ENCODE data around the gene EMC10.

The EMC10 gene

DNA sequence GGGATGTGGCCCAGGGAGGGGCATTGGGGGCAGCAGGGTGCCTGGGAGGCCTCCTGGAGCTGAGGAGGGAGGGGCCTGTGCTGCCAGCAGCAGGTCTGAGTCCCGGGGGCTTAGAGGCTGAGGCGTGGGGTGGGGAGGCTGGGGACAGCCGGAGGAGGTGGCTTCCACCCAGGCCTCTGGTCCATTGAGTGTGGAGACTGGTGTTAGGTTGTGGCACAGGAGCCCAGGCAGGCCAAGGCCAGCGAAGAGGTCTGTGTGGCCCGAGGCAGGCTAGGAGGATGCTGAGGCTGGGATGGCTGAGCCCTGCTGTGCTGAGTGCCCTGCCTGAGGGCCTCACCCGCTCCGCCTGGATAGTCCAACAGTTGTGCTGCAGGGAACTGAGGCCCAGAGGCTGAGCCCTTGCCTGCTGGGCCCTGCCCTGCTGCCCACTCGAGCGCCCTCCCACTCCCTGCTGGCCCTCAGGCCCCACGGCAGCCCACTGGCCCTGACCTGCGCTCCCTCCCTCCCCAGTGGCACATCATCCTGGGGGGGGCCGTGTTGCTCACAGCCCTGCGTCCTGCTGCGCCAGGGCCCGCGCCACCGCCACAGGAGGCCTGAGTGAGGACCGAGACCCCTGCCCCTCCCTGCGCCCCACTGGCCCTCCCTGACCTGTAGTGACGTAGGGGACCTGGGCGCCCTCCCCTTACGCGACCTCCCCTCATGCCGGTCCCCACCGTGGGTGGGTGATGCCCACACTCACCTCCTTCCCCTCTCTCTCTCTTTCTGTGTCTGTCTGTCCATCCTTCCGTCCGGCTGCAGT, 5.2 kb downstream of the EMC10 start:
- Histone ChIP-seq H3K4me3 (ENCODE audit: low read depth in 1 of 2, low read length in 2 of 2) (no peak overlapping the region), H3K36me3 (ENCODE audit: control insufficient read depth in 1 of 2, insufficient read depth in 2 of 2, low read length in 2 of 2) (peaks cover 0 to 53% of the 10 kb centered on the region in 2 donors), H3K27me3 (ENCODE audit: low read depth, low read length) (no peaks in the 10 kb centered on the region), H3K27ac (ENCODE audit: low read length) (no peak overlapping the region), H3K9me3 (ENCODE audit: control insufficient read depth in 1 of 2, low read length in 2 of 2) (no peaks in the 10 kb centered on the region), H3K4me1 (ENCODE audit: control insufficient read depth in 1 of 2, insufficient read depth in 2 of 2, low read length in 2 of 2) (peaks cover 4 to 13% of the 10 kb centered on the region in 2 donors)

DNA sequence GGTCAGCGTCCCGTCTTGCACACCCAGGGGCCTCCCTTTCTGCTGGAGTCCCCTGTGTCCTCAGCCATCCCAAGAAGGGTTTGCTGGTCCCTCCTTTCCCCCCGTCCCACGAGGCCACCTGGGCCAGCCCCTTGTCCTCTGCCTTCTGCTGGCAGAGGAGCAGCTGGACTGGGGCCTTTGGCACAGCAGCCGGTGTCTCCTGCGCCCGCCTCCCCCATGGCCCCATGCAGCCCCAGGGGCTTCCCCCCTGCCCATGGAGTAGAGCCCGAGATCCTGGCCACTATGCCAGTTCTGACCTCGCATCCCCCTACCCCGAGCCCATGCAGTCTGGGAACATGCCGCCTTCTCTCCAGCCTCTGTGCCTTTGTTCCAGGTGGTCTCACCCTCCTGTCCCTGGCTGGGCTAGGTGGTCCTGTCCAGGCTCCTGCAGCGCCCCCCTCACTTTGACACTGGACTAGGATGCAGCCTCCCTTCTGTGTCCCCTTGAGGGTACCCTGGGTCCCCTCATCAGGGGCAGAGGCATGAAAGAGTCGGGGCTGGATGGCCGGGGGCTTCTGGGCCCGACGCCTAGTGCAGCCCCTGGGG, 6.1 kb downstream of the EMC10 start:
- peaks cover 0 to 53% of the 10 kb centered on the region in 2 donors for H3K36me3 ChIP-seq (ENCODE audit: control insufficient read depth in 1 of 2, insufficient read depth in 2 of 2, low read length in 2 of 2)

DNA sequence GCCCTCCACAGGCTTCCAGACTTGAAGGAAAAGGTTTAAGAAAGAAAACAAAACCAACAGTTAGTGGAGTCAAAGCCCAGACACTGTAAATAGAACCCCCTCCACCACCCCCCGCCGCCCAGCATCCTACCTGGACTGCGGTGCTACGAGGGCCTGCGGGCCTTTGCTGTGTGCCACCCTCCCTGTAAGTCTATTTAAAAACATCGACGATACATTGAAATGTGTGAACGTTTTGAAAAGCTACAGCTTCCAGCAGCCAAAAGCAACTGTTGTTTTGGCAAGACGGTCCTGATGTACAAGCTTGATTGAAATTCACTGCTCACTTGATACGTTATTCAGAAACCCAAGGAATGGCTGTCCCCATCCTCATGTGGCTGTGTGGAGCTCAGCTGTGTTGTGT, 6.6 kb downstream of the EMC10 start:
- Histone ChIP-seq H3K9me3 (ENCODE audit: control insufficient read depth in 1 of 2, low read length in 2 of 2) (no peaks in the 10 kb centered on the region), H3K36me3 (ENCODE audit: control insufficient read depth in 1 of 2, insufficient read depth in 2 of 2, low read length in 2 of 2) (peaks cover 0 to 53% of the 10 kb centered on the region in 2 donors), H3K4me1 (ENCODE audit: control insufficient read depth in 1 of 2, insufficient read depth in 2 of 2, low read length in 2 of 2) (peaks cover 0 to under 1% of the 10 kb centered on the region in 2 donors), H3K27ac (ENCODE audit: low read length) (no peak overlapping the region), H3K27me3 (ENCODE audit: low read depth, low read length) (no peaks in the 10 kb centered on the region), H3K4me3 (ENCODE audit: low read depth in 1 of 2, low read length in 2 of 2) (no peak overlapping the region)

More for the DNA sequence above, 6.1 kb downstream of the EMC10 start:
- Histone ChIP-seq H3K4me3 (ENCODE audit: low read depth in 1 of 2, low read length in 2 of 2) (no peak overlapping the region), H3K9me3 (ENCODE audit: control insufficient read depth in 1 of 2, low read length in 2 of 2) (no peaks in the 10 kb centered on the region), H3K4me1 (ENCODE audit: control insufficient read depth in 1 of 2, insufficient read depth in 2 of 2, low read length in 2 of 2) (peaks cover 4 to 6% of the 10 kb centered on the region in 2 donors), H3K27ac (ENCODE audit: low read length) (no peak overlapping the region), H3K27me3 (ENCODE audit: low read depth, low read length) (no peaks in the 10 kb centered on the region)

DNA sequence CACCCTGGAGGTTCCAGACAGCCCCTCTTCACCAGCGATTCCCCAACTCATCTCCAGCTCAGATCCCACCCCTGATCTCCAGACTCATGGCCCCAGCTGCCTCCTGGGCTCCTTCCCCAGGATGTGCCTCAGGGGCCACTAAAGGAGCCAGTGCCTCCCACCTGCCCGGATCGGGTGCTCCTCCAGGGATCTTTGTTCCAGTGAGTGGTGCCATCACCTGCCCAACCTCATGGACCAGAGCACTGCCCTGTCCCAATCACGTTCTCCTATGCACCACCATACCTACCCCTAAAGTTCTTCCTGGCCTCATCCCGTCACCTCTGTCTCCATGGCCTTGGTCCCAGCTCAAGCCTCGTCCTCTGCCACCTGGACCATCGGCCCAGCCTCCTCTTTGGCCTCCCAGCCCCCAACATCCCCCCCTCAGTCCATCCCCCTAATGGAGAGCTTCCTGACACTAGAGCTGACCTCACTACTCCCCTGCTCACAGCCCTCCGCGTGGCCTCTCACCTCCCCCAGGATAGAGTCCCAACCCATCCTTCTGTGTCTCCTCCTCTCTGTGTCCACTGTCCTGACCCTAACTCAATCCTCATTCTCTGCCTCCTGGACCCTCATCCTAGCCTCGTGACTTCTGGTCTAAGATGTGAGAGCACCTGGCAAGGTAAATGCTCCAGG, 9.1 kb downstream of the EMC10 start:
- Histone ChIP-seq H3K27me3 (ENCODE audit: low read depth, low read length) (no peaks in the 10 kb centered on the region), H3K4me1 (ENCODE audit: control insufficient read depth in 1 of 2, insufficient read depth in 2 of 2, low read length in 2 of 2) (no peaks in the 10 kb centered on the region), H3K36me3 (ENCODE audit: control insufficient read depth in 1 of 2, insufficient read depth in 2 of 2, low read length in 2 of 2) (peaks cover 0 to 39% of the 10 kb centered on the region in 2 donors), H3K27ac (ENCODE audit: low read length) (no peak overlapping the region), H3K9me3 (ENCODE audit: control insufficient read depth in 1 of 2, low read length in 2 of 2) (no peaks in the 10 kb centered on the region), H3K4me3 (ENCODE audit: low read depth in 1 of 2, low read length in 2 of 2) (no peak overlapping the region)

DNA sequence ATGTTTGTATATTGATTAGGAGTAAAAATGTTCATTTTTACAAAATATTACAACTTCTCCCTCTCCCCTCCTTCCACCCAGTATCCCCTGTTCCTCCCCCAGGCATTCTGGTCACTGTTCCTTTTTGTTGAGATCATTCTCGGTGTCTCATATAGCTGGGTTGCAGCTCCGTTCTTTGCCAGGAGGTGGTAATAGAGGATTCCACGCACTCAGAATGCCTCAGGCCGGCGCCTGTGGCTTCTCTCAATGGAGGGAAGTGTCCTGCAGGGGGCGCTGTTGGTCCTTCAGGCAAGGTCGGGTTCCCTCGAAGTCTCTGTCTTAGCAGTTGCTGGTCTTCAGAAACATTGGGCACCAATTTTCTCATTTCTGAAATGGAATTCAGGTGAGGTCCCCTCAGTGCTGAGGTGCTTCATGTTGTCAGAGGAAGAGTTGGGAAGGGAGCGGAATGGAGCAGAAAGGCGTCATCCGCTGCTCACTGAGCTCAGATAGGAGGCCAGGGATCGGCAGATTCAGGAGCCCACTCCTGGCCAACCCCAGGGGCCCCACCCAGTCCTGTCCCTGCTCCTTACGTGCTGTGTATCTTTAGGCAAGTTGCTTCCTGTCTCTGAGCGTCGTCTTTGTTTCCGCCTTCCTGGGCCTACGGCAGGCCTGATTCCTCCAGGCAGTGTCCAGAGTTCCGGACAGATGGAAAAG, 10.7 kb downstream of the EMC10 start:
- no peaks in the 10 kb centered on the region for H3K9me3 ChIP-seq (ENCODE audit: control insufficient read depth in 1 of 2, low read length in 2 of 2)
- no peak overlapping the region for H3K27ac ChIP-seq (ENCODE audit: low read length)
- H3K4me3 ChIP-seq (ENCODE audit: low read depth in 1 of 2, low read length in 2 of 2), result no peak overlapping the region
- H3K27me3 ChIP-seq (ENCODE audit: low read depth, low read length), result no peaks in the 10 kb centered on the region
- peaks cover 0 to 25% of the 10 kb centered on the region in 2 donors for H3K36me3 ChIP-seq (ENCODE audit: control insufficient read depth in 1 of 2, insufficient read depth in 2 of 2, low read length in 2 of 2)
- no peaks in the 10 kb centered on the region for H3K4me1 ChIP-seq (ENCODE audit: control insufficient read depth in 1 of 2, insufficient read depth in 2 of 2, low read length in 2 of 2)

DNA sequence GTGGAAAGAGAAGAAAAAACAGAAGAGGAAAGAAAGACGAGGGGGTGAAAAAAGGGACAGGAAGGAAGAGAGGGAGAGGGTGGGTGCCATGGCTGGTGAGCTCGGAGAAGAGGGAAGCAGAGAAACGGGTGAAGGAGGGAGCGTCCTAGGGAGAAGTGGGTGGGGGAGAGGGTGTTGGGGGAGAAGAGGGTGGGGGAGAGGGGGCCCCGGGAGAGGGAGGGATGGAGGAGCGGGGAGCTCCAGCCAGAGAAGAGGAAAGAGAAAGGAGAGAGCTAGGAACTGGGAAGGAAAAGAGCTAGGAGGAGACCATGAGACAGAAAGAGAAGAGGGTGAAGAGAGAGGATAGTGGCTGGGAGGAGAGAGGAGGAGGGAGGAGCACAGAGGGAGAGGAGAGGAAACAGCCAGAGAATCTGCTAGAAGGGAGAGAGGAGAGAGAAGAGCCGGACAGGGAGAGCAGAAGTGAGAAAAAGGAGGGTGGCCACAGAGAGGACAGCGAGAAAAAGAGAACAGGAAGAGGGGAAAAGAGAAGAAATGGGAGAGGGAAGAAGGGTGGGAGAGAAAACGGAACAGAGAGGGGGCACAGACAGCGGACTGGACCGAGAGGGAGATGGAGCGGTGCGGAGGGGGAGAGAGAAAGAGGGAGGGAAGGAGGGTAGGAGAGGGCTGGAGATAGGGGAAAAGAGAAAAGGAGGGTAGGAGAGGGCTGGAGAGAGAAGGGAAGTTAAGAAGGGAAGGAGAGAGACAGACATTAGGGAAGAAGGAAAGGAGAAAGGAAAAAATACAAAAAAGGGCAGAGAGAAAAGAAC, 12.3 kb downstream of the EMC10 start:
- H3K4me3 ChIP-seq (ENCODE audit: low read depth in 1 of 2, low read length in 2 of 2), result no peak overlapping the region
- no peak overlapping the region for H3K27ac ChIP-seq (ENCODE audit: low read length)
- no peaks in the 10 kb centered on the region for H3K27me3 ChIP-seq (ENCODE audit: low read depth, low read length)
- H3K4me1 ChIP-seq (ENCODE audit: control insufficient read depth in 1 of 2, insufficient read depth in 2 of 2, low read length in 2 of 2), result peaks cover 0 to 3% of the 10 kb centered on the region in 2 donors
- H3K9me3 ChIP-seq (ENCODE audit: control insufficient read depth in 1 of 2, low read length in 2 of 2), result no peaks in the 10 kb centered on the region
- peaks cover 0 to 11% of the 10 kb centered on the region in 2 donors for H3K36me3 ChIP-seq (ENCODE audit: control insufficient read depth in 1 of 2, insufficient read depth in 2 of 2, low read length in 2 of 2)

DNA sequence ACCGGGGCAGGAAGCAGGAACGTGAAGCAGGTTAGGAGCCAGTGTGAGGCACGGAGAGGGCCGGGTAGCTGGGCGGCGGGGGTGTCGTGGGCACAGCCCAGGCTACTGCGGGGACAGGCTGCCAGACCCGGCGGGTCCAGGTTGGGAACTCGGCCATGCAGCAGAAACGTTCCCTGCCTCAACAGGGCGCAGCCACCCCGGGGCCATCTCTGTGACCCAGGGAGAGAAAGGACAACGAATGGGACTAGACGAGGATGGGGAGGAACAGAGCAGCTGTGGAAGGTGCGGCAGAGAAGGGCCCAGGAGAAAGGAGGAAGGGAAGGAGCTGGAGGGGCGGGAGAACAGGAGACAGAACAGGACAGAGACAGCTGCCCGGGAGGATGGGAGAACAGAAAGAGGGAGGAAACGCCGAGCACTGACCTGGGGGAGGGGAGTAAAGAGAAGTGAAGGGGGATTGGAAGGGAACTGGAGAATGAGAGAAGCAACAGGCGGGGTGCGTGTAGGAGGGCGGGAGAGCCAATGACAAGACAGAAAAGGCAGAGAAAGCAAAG, 13.2 kb downstream of the EMC10 start:
- H3K27ac ChIP-seq (ENCODE audit: low read length), result no peak overlapping the region
- no peaks in the 10 kb centered on the region for H3K27me3 ChIP-seq (ENCODE audit: low read depth, low read length)
- no peaks in the 10 kb centered on the region for H3K9me3 ChIP-seq (ENCODE audit: control insufficient read depth in 1 of 2, low read length in 2 of 2)
- H3K36me3 ChIP-seq (ENCODE audit: control insufficient read depth in 1 of 2, insufficient read depth in 2 of 2, low read length in 2 of 2), result peaks cover 0 to 5% of the 10 kb centered on the region in 2 donors
- H3K4me1 ChIP-seq (ENCODE audit: control insufficient read depth in 1 of 2, insufficient read depth in 2 of 2, low read length in 2 of 2), result peaks cover 0 to 3% of the 10 kb centered on the region in 2 donors
- H3K4me3 ChIP-seq (ENCODE audit: low read depth in 1 of 2, low read length in 2 of 2), result no peak overlapping the region

DNA sequence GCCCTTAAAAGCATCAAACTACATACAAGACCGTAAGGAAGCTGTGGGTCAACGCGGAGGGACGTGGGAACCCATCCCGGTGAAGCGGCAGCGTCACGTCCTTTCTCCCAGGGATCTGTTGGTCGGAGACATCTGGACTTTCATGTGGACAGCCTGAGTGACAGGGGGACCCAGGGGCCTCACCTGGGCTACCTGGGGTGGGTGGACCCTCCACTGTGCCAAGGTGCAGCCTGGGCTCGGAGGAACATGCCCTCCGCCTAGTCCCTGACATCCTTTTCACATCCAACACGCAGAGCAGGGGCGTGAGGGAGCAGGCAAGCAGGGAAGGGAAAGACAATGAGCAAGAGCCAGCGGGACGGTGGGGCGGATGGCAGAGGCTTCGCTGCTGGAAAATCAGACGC, 14.1 kb downstream of the EMC10 start:
- no peaks in the 10 kb centered on the region for H3K27me3 ChIP-seq (ENCODE audit: low read depth, low read length)
- no peak overlapping the region for H3K27ac ChIP-seq (ENCODE audit: low read length)
- peaks cover 0 to 3% of the 10 kb centered on the region in 2 donors for H3K4me1 ChIP-seq (ENCODE audit: control insufficient read depth in 1 of 2, insufficient read depth in 2 of 2, low read length in 2 of 2)
- H3K4me3 ChIP-seq (ENCODE audit: low read depth in 1 of 2, low read length in 2 of 2), result no peak overlapping the region
- peaks cover 0 to 4% of the 10 kb centered on the region in 2 donors for H3K36me3 ChIP-seq (ENCODE audit: control insufficient read depth in 1 of 2, insufficient read depth in 2 of 2, low read length in 2 of 2)
- H3K9me3 ChIP-seq (ENCODE audit: control insufficient read depth in 1 of 2, low read length in 2 of 2), result no peaks in the 10 kb centered on the region

DNA sequence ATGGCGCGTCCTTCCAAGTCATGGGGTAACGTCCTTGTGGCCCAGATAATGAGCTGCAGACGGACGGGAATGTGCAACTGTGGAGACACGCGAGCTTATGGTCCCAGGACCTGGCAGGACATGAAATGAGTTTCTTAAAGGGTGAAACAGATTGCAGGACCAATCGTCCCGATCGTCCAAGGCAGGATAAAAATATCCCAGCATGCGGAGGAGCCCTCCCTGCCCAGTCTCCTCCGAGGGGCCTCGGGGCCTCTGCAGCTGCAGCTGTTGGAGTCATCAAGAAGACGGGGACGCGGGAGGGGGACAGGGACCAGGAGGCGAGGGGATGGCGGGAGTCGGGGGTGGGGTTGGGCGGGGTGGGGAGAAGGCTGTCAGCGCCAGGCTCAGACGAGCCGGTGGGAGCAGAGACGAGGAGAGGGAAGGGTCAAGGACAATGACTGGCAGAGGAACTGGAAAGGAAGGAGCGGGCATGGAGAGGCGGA, 14.7 kb downstream of the EMC10 start:
- Histone ChIP-seq H3K9me3 (ENCODE audit: control insufficient read depth in 1 of 2, low read length in 2 of 2) (no peaks in the 10 kb centered on the region), H3K27ac (ENCODE audit: low read length) (no peak overlapping the region), H3K4me3 (ENCODE audit: low read depth in 1 of 2, low read length in 2 of 2) (no peak overlapping the region), H3K36me3 (ENCODE audit: control insufficient read depth in 1 of 2, insufficient read depth in 2 of 2, low read length in 2 of 2) (peaks cover 0 to 4% of the 10 kb centered on the region in 2 donors), H3K27me3 (ENCODE audit: low read depth, low read length) (no peaks in the 10 kb centered on the region), H3K4me1 (ENCODE audit: control insufficient read depth in 1 of 2, insufficient read depth in 2 of 2, low read length in 2 of 2) (peaks cover 0 to 3% of the 10 kb centered on the region in 2 donors)

DNA sequence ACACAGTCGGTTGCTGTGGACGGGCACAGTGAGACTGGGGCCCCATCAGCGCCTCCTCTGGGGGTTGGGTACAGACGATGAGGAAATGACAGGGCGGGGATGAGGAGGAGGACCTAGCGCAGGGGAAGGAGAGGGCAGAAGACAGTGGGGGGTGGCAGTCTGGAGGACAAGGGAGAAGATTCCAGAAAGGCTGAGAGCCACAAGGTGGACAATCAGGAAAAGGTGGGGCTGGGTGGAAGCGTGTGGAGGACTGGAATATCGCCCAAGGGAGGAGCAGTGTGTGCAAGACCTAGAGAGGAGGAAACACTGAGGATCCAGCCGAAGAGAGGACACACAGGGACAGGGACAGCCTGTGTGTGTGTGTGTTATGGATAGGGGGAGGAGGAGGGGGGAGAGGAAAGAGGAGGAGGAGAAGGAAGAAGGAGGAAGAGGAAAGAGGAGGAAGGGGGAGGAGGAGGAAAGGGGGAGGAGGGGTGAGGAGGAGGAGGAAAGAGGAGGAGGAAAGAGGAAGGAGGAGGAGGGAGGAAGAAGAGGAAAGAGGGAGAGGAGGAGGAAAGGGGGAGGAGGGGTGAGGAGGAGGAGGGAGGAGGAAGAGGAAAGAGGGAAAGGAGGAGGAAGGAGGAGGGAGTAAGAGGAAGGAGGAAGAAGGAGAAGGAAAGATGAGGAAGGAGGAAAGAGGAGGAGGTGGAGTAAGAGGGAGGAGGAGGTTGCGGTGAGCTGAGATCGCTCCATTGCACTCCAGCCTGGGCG, 16.2 kb downstream of the EMC10 start:
- no peak overlapping the region for H3K4me3 ChIP-seq (ENCODE audit: low read depth in 1 of 2, low read length in 2 of 2)
- H3K9me3 ChIP-seq (ENCODE audit: control insufficient read depth in 1 of 2, low read length in 2 of 2), result no peaks in the 10 kb centered on the region
- no peaks in the 10 kb centered on the region for H3K27me3 ChIP-seq (ENCODE audit: low read depth, low read length)
- H3K27ac ChIP-seq (ENCODE audit: low read length), result no peak overlapping the region
- H3K4me1 ChIP-seq (ENCODE audit: control insufficient read depth in 1 of 2, insufficient read depth in 2 of 2, low read length in 2 of 2), result peaks cover 0 to 3% of the 10 kb centered on the region in 2 donors
- peaks cover 0 to 4% of the 10 kb centered on the region in 2 donors for H3K36me3 ChIP-seq (ENCODE audit: control insufficient read depth in 1 of 2, insufficient read depth in 2 of 2, low read length in 2 of 2)
